ENCODE results near the gene RSRC2. TPM values are rescaled to one million over a fixed set of nuclear protein-coding genes. Genes with fewer than 3 reads are reported as not detected.

Gene RSRC2
- total RNA-seq, 1 experiment from 2014 or later = 93.1 TPM

GRCh38 chr12:122526683-122527477, at the start of gene RSRC2, which contains the start of gene KNTC1 (continued):
- no peak for TF ChIP-seq NFYB (CRISPR knock-in tag; conservative IDR thresholded peaks at IDR 0.05; ENCODE audit: low read depth)
- peak; percentile 29; the same call in 1 of the 2 replicates for TF ChIP-seq CREM (CRISPR knock-in tag; IDR thresholded peaks at IDR 0.05)
- no peak for TF ChIP-seq ZNF423 (CRISPR knock-in tag; IDR thresholded peaks at IDR 0.05)
- no peak for TF ChIP-seq ZNF512 (CRISPR knock-in tag; IDR thresholded peaks at IDR 0.05; ENCODE audit: borderline replicate concordance)
- TF ChIP-seq ATF3 (CRISPR knock-in tag; conservative IDR thresholded peaks at IDR 0.05) = no peak
- no peak for TF ChIP-seq ZNF281 (CRISPR knock-in tag; IDR thresholded peaks at IDR 0.05)
- TF ChIP-seq NR2C2 (CRISPR knock-in tag; IDR thresholded peaks at IDR 0.05) = no peak
- no peak for TF ChIP-seq CDX4 (CRISPR knock-in tag; IDR thresholded peaks at IDR 0.05; ENCODE audit: borderline replicate concordance)
- TF ChIP-seq MYBL2 (CRISPR knock-in tag; IDR thresholded peaks at IDR 0.05) = peak; percentile 58; the same call in 1 of the 2 replicates
- TF ChIP-seq MXD4 (CRISPR knock-in tag; IDR thresholded peaks at IDR 0.05; ENCODE audit: borderline replicate concordance) = no peak
- TF ChIP-seq RELA (CRISPR knock-in tag; IDR thresholded peaks at IDR 0.05; ENCODE audit: borderline replicate concordance) = no peak
- TF ChIP-seq ZNF425 (CRISPR knock-in tag; conservative IDR thresholded peaks at IDR 0.05) = no peak
- TF ChIP-seq CTCF (IDR thresholded peaks at IDR 0.05) = no peak
- TF ChIP-seq FOXK1 (CRISPR knock-in tag; IDR thresholded peaks at IDR 0.05) = peak; percentile 33; the same call in 1 of the 2 replicates
- no peak for TF ChIP-seq ATF1 (CRISPR knock-in tag; IDR thresholded peaks at IDR 0.05)
- TF ChIP-seq FOXP4 (CRISPR knock-in tag; IDR thresholded peaks at IDR 0.05) = no peak
- no peak for TF ChIP-seq GRHL2 (CRISPR knock-in tag; IDR thresholded peaks at IDR 0.05; ENCODE audit: insufficient replicate concordance, severe bottlenecking)
- TF ChIP-seq NR3C1 (CRISPR knock-in tag; conservative IDR thresholded peaks at IDR 0.05; ENCODE audit: low read depth) = no peak
- TF ChIP-seq SMAD4 (CRISPR knock-in tag; IDR thresholded peaks at IDR 0.05) = no peak
- TF ChIP-seq MLX (CRISPR knock-in tag; IDR thresholded peaks at IDR 0.05) = no peak
- TF ChIP-seq OVOL2 (CRISPR knock-in tag; IDR thresholded peaks at IDR 0.05; ENCODE audit: borderline replicate concordance) = no peak; the same call in 1 of the 2 replicates
- no peak for TF ChIP-seq IRF2 (CRISPR knock-in tag; IDR thresholded peaks at IDR 0.05; ENCODE audit: borderline replicate concordance, low read depth)
- TF ChIP-seq IRF1 (CRISPR knock-in tag; IDR thresholded peaks at IDR 0.05) = no peak
